Peyer's patch (tissue), 4 donors: ENCODE results near the gene PPM1M. TPM values are rescaled to one million over a fixed set of nuclear protein-coding genes. Genes with fewer than 3 reads are reported as not detected.

Experiments used
- DNase-seq, 3 donors: peaks; one replicate each; pipeline ENCODE4 v3.0.0-alpha.2; 2017 to 2019
- H3K27ac ChIP-seq, 4 donors: fragments of 200-600 bp; sonication (generic); one replicate each; pipeline ENCODE4 v1.5.1; 2016 to 2019
- H3K27me3 ChIP-seq, 2 donors: fragments of 200-600 bp; sonication (generic); one replicate each; pipeline ENCODE4 v1.5.1; 2019
- H3K36me3 ChIP-seq, 3 donors: fragments of 200-600 bp; sonication (generic); one replicate each; pipeline ENCODE4 v1.5.1; 2016 to 2019
- H3K4me1 ChIP-seq, 4 donors: fragments of 200-600 bp; sonication (generic); one replicate each; pipeline ENCODE4 v1.5.1; 2016 to 2019
- H3K4me3 ChIP-seq, 4 donors: fragments of 200-600 bp; sonication (generic); 1 replicate in 3 of 4; 2 replicates in 1 of 4; pipeline ENCODE4 v1.5.1; 2016 to 2019; ENCODE audit warnings: mild to moderate bottlenecking in 1 of 4
- H3K9me3 ChIP-seq, 4 donors: fragments of 200-600 bp; sonication (generic); one replicate each; pipeline ENCODE4 v1.5.1; 2016 to 2019; ENCODE audit warnings: mild to moderate bottlenecking in 1 of 4
- CTCF ChIP-seq, 6 experiments: fragments of 450-650 bp in 4 of 6; fragments of 200-600 bp in 2 of 6; sonication (generic) in 1 of 6; IDR thresholded peaks; one replicate each; pipeline ENCODE4 v1.5.1; 2017 to 2019; ENCODE audit warnings: antibody characterized with exemption in 6 of 6, mild to moderate bottlenecking in 3 of 6, moderate library complexity in 1 of 6
- POLR2A ChIP-seq, 2 donors: fragments of 450-650 bp; IDR thresholded peaks; one replicate each; pipeline ENCODE4 v1.5.1; 2017; ENCODE audit warnings: antibody characterized with exemption in 2 of 2, mild to moderate bottlenecking in 2 of 2, moderate library complexity in 2 of 2
- total RNA-seq, 4 donors: library from RNA; depleted of rRNA; stranded (reverse); fragments of >200 nt; gene quantifications; one replicate each; pipeline ENCODE4 v1.1.0, GENCODE V29; 2016

PPM1M gene
- total RNA-seq, 4 donors from 2014 or later: 4.0 to 32.2 (median 6.7) TPM

DNA sequence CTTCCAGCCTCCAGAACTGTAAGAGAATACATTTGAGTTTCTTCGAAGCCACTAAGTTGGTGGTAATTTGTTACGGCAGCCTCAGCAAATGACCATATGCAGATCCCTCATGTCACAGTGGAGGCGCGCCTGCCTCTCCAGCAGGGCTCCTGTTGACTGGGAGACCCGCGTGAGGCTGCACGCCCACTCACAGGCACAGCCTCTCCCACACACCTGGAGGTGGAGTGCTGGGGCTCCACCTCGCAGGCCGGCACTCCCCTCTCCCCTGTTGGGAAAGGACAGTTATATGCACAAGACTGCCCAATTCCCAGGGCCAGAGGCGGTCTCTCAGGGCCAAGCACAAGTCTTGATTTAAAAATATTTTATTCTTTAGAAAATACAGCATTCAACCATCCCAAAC is 17.3 kb upstream of the PPM1M start:
- H3K27me3 ChIP-seq: no peaks in the 10 kb centered on the region
- no peak for DNase-seq
- H3K4me3 ChIP-seq: no peak overlapping the region
- peaks cover 0 to 55% (median 3%) of the 10 kb centered on the region in 3 donors for H3K36me3 ChIP-seq
- peaks cover 0 to 24% (median 9%) of the 10 kb centered on the region in 4 donors for H3K4me1 ChIP-seq
- TF ChIP-seq CTCF (IDR thresholded peaks at IDR 0.05) (no peak), POLR2A (IDR thresholded peaks at IDR 0.05) (no peak)
- H3K27ac ChIP-seq: no peak overlapping the region
- no peaks in the 10 kb centered on the region for H3K9me3 ChIP-seq

DNA sequence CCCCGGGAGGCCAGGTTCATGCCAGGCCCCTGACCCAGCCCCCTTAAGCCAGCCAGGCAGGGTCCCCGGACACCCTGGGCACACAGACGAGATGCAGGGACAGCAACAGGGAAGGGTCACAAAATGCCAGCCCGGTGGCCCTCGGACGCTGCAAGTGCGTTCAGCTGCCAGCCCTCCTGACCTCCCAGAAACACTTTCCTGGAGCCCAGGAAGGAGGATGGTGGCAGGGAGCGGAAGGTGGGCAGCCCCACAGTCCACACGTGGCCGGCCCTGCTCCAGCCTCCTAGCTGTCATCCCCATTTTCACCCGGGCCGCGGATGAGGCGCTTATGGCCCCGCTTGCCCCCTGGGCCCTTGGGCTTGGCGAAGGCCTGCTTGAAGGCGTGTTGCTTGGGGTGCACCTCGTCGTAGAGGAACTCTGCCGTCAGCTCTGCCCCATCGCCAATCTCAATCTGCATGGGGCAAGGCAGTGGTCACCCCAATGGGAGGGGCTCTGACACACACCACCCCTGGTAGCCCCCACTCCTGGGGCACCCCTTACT is 16.7 kb upstream of the PPM1M start:
- TF ChIP-seq POLR2A (IDR thresholded peaks at IDR 0.05) (no peak), CTCF (IDR thresholded peaks at IDR 0.05) (no peak)
- H3K27ac ChIP-seq: no peak overlapping the region
- DNase-seq: no peak
- peaks cover 0 to 24% (median 9%) of the 10 kb centered on the region in 4 donors for H3K4me1 ChIP-seq
- H3K36me3 ChIP-seq: peaks cover 0 to 58% (median 3%) of the 10 kb centered on the region in 3 donors
- H3K27me3 ChIP-seq: no peaks in the 10 kb centered on the region
- H3K4me3 ChIP-seq: no peak overlapping the region
- no peaks in the 10 kb centered on the region for H3K9me3 ChIP-seq

- TF ChIP-seq CTCF (IDR thresholded peaks at IDR 0.05) (no peak), POLR2A (IDR thresholded peaks at IDR 0.05) (no peak)
- Histone ChIP-seq H3K36me3 (peaks cover 0 to 66% (median 3%) of the 10 kb centered on the region in 3 donors), H3K9me3 (no peaks in the 10 kb centered on the region), H3K27me3 (no peaks in the 10 kb centered on the region), H3K4me1 (peaks cover 0 to 24% (median 9%) of the 10 kb centered on the region in 4 donors), H3K27ac (no peak overlapping the region), H3K4me3 (no peak overlapping the region)
- no peak for DNase-seq
Observed at GRCh38 chr3:52229656-52230055, 15.9 kb upstream of the PPM1M start.

GRCh38 chr3:52230461-52230860 is 15.1 kb upstream of the PPM1M start:
- peaks cover 0 to 72% (median 3%) of the 10 kb centered on the region in 3 donors for H3K36me3 ChIP-seq
- no peak for TF ChIP-seq POLR2A (IDR thresholded peaks at IDR 0.05)
- no peak for TF ChIP-seq CTCF (IDR thresholded peaks at IDR 0.05)
- no peaks in the 10 kb centered on the region for H3K27me3 ChIP-seq
- no peaks in the 10 kb centered on the region for H3K9me3 ChIP-seq
- H3K4me3 ChIP-seq: no peak overlapping the region
- peak in 2 of 3 donors; percentile 34 to 44 for DNase-seq
- peaks cover 0 to 24% (median 11%) of the 10 kb centered on the region in 4 donors for H3K4me1 ChIP-seq
- no peak overlapping the region for H3K27ac ChIP-seq

DNA sequence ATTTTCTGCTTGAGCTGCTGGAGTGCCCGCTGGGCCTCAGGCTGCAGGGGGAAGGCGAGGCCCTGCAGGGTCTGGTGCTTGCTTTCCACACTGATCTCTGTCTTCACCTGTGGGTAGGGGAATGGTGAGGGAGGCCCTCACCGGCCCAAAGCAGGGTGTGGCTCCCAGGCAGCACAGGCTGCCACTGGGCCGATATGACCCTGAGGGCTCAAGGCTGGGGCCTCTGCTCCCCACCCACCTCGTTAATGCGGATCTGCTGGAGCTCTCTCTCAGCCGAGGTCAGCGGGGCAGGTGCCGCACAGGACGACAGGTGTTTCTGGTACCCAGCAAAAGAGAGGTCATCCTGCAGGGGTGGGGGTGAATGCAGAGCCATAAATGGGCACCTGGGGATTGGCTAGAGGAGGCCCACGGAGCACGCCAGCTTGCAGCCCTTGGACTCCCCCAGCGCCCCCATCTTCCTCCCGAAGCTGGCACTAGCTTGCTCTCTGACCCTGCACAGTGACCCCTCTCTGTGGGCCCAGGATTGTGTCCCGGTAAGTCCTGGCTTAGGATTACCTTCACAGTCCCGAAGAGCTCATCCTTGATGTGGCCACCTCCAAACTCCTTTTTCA is 14.6 kb upstream of the PPM1M start:
- Histone ChIP-seq H3K4me3 (no peak overlapping the region), H3K27ac (peak overlapping the region in 1 of 4 donors; percentile 32), H3K4me1 (peaks cover 0 to 27% (median 13%) of the 10 kb centered on the region in 4 donors), H3K27me3 (no peaks in the 10 kb centered on the region), H3K9me3 (no peaks in the 10 kb centered on the region), H3K36me3 (peaks cover 0 to 72% (median 3%) of the 10 kb centered on the region in 3 donors)
- DNase-seq: peak in 1 of 3 donors; percentile 44
- TF ChIP-seq POLR2A (IDR thresholded peaks at IDR 0.05): no peak
- no peak for TF ChIP-seq CTCF (IDR thresholded peaks at IDR 0.05)
